Epithelial cell of esophagus (primary cell): ENCODE measurements around the gene ERC2.

Experiments
- DNase-seq: peaks from one replicate; pipeline ENCODE4 v3.0.0; 2010; ENCODE audit warnings: low read depth
- H3K4me3 ChIP-seq: 2 replicates; pipeline ENCODE4 v1.5.1; 2011; ENCODE audit warnings: mild to moderate bottlenecking, low read length, control low read depth
- TF ChIP-seq, protein P1 (sequence below): IDR thresholded peaks from 2 replicates; pipeline ENCODE4 v1.5.1; 2011; ENCODE audit warnings: low read depth, mild to moderate bottlenecking, low read length, control low read depth, inconsistent platforms; ENCODE audit not compliant: insufficient read depth; ENCODE audit errors: missing control alignments

The ERC2 gene

GRCh38 chr3:56126632-56127031 lies 341.6 kb downstream of the ERC2 start:
- TF ChIP-seq, protein P1, sequence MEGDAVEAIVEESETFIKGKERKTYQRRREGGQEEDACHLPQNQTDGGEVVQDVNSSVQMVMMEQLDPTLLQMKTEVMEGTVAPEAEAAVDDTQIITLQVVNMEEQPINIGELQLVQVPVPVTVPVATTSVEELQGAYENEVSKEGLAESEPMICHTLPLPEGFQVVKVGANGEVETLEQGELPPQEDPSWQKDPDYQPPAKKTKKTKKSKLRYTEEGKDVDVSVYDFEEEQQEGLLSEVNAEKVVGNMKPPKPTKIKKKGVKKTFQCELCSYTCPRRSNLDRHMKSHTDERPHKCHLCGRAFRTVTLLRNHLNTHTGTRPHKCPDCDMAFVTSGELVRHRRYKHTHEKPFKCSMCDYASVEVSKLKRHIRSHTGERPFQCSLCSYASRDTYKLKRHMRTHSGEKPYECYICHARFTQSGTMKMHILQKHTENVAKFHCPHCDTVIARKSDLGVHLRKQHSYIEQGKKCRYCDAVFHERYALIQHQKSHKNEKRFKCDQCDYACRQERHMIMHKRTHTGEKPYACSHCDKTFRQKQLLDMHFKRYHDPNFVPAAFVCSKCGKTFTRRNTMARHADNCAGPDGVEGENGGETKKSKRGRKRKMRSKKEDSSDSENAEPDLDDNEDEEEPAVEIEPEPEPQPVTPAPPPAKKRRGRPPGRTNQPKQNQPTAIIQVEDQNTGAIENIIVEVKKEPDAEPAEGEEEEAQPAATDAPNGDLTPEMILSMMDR: no peak
- DNase-seq: no peak
- H3K4me3 ChIP-seq: no peak overlapping the region

- H3K4me3 ChIP-seq: no peak overlapping the region
- peak; percentile 60 for DNase-seq
- TF ChIP-seq, protein P1: no peak
Measured at GRCh38 chr3:56125358-56126005, 342.8 kb downstream of the ERC2 start.

DNA sequence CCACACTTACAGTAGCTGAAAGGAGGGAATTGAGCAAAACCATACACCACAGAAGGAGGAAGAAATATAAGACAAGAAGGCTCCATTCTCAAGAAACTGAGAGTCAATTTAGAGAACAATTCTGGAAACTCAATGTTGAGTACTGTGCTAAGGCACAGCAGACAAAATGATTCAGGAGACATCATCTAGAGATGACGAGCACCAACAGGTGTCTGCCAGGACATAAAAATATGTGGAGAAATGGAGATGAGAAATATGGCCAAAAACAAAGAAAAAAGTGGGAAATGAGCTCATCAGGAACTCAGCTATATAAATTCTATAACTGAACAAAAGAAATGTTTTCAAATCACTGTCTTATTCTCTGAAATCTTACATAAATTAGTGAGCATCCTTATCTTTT lies 343.7 kb downstream of the ERC2 start:
- TF ChIP-seq, protein P1: no peak
- H3K4me3 ChIP-seq: no peak overlapping the region
- no peak for DNase-seq

- TF ChIP-seq, protein P1: no peak
- no peak overlapping the region for H3K4me3 ChIP-seq
- DNase-seq: no peak
Measured at GRCh38 chr3:56123487-56123886, 344.8 kb downstream of the ERC2 start.

- TF ChIP-seq, protein P1: no peak
- DNase-seq: no peak
- H3K4me3 ChIP-seq: no peak overlapping the region
Measured at GRCh38 chr3:56122911-56123310, 345.4 kb downstream of the ERC2 start.

- no peak for DNase-seq
- TF ChIP-seq, protein P1: no peak
Measured at GRCh38 chr3:56121716-56122115, 346.6 kb downstream of the ERC2 start.

GRCh38 chr3:56119575-56120349 lies 348.5 kb downstream of the ERC2 start:
- DNase-seq: peak; percentile 52
- TF ChIP-seq, protein P1: no peak
- H3K4me3 ChIP-seq: no peak overlapping the region

More at GRCh38 chr3:56121716-56122115, 346.6 kb downstream of the ERC2 start:
- H3K4me3 ChIP-seq: no peak overlapping the region
